Uterus (tissue), 4 donors: Measurements from ENCODE around the gene CAV2. TPM values are rescaled to one million over a fixed set of nuclear protein-coding genes. Genes with fewer than 3 reads are reported as not detected.

Experiments used
- DNase-seq, 2 donors: peaks; one replicate each; pipeline ENCODE4 v3.0.0-alpha.2; 2019 to 2020
- H3K27ac ChIP-seq, 2 donors: fragments of 200-600 bp; sonication (generic); 1 replicate in 1 of 2; 2 replicates in 1 of 2; pipeline ENCODE4 v1.5.1; 2016 to 2018
- H3K27me3 ChIP-seq, 2 donors: fragments of 200-600 bp; sonication (generic); one replicate each; pipeline ENCODE4 v1.5.1; 2018 to 2019; ENCODE audit warnings: control low read depth in 1 of 2
- H3K36me3 ChIP-seq, 2 donors: fragments of 200-600 bp; sonication (generic); one replicate each; pipeline ENCODE4 v1.5.1; 2019; ENCODE audit warnings: control low read depth in 1 of 2
- H3K4me1 ChIP-seq, 2 donors: fragments of 200-600 bp; sonication (generic); one replicate each; pipeline ENCODE4 v1.5.1; 2018 to 2019; ENCODE audit warnings: control low read depth in 1 of 2
- H3K4me3 ChIP-seq, 2 donors: fragments of 200-600 bp; sonication (generic); 1 replicate in 1 of 2; 2 replicates in 1 of 2; pipeline ENCODE4 v1.5.1; 2018 to 2019; ENCODE audit warnings: mild to moderate bottlenecking in 1 of 2
- H3K9me3 ChIP-seq, 2 donors: fragments of 200-600 bp; sonication (generic); one replicate each; pipeline ENCODE4 v1.5.1; 2019; ENCODE audit warnings: control low read depth in 1 of 2
- POLR2A ChIP-seq, 2 donors: fragments of 450-650 bp; IDR thresholded peaks; one replicate each; pipeline ENCODE4 v1.6.1; 2016; ENCODE audit warnings: antibody characterized with exemption in 2 of 2, mild to moderate bottlenecking in 1 of 2, moderate library complexity in 1 of 2
- intact Hi-C: fragments of 100-400 bp; cut with DNase I; formaldehyde crosslinking; loops from one replicate; pipeline ENCODE4 v1.15.1; 2023; ENCODE audit warnings: low total_unique reads
- total RNA-seq, 4 donors: library from RNA; depleted of rRNA in 3 of 4; stranded (reverse); fragments of >200 nt in 3 of 4; gene quantifications; one replicate each; pipeline versions ENCODE4 v1.1.0 to v1.2.4, GENCODE V29; 2014 to 2023
- TF ChIP-seq, protein P1 (sequence below), 4 experiments: fragments of 200-600 bp in 2 of 4; fragments of 450-650 bp in 2 of 4; sonication (generic) in 2 of 4; IDR thresholded peaks; one replicate each; pipeline ENCODE4 v1.5.1; 2016 to 2019; ENCODE audit warnings: antibody characterized with exemption in 4 of 4, mild to moderate bottlenecking in 2 of 4, moderate library complexity in 1 of 4
- donor health status: DM: yes; HTN: yes; CAD: no.

The CAV2 gene
- total RNA-seq, 4 donors from 2014 or later, result 33.3 to 105 (median 86.0) TPM

DNA sequence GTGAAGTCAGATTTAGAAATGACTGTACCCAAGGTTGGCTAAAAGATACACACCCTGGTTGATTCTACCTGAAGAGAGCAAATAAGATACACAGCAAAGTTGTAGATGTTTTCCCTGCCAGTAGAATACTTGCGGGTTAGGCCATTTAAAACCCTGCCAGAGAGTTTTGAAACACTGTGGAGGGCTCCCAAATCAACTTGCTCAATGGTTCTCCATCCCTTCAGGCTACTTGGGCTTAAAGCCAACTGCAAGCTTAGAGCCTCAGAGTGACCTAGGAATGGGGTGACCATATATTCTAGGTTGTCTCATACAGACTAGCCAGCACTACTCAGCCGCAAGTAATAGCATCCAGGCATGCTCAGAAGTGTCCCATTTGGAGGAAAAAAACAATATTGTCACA, 35.3 kb downstream of the CAV2 start:
- H3K4me1 ChIP-seq, result peaks cover 0 to 5% of the 10 kb centered on the region in 2 donors
- peak; percentile 41 to 42 for DNase-seq
- intact Hi-C loops, result no loop called here

DNA sequence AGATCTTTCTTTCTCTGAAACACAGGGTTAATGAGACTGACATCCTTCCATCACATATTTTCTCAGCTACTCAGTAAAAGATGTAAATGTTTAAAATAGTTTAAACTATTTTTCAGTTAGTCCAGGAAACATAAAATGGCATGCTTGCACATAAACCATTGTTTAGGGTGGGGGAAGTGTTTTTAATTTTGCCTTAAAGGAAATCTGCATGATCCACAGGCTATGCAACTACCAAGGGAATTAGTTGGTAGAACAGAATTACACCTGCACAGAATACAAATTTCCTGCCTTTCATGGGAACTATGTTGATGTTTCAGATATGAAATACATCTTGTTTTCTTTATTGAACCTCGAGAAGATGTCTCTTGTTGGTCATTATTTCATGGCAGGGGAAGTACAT, 35.9 kb downstream of the CAV2 start:
- Histone ChIP-seq H3K36me3 (no peaks in the 10 kb centered on the region), H3K4me3 (no peak overlapping the region), H3K27ac (peak overlapping the region in 1 of 2 donors; percentile 38), H3K4me1 (peaks cover 0 to 5% of the 10 kb centered on the region in 2 donors), H3K9me3 (no peaks in the 10 kb centered on the region), H3K27me3 (no peaks in the 10 kb centered on the region)
- no peak for TF ChIP-seq POLR2A (IDR thresholded peaks at IDR 0.05)
- TF ChIP-seq, protein P1, sequence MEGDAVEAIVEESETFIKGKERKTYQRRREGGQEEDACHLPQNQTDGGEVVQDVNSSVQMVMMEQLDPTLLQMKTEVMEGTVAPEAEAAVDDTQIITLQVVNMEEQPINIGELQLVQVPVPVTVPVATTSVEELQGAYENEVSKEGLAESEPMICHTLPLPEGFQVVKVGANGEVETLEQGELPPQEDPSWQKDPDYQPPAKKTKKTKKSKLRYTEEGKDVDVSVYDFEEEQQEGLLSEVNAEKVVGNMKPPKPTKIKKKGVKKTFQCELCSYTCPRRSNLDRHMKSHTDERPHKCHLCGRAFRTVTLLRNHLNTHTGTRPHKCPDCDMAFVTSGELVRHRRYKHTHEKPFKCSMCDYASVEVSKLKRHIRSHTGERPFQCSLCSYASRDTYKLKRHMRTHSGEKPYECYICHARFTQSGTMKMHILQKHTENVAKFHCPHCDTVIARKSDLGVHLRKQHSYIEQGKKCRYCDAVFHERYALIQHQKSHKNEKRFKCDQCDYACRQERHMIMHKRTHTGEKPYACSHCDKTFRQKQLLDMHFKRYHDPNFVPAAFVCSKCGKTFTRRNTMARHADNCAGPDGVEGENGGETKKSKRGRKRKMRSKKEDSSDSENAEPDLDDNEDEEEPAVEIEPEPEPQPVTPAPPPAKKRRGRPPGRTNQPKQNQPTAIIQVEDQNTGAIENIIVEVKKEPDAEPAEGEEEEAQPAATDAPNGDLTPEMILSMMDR (IDR thresholded peaks at IDR 0.05), result no peak
- intact Hi-C loops, result no loop called here
- no peak for DNase-seq

More for the DNA sequence above, 35.3 kb downstream of the CAV2 start:
- H3K9me3 ChIP-seq, result no peaks in the 10 kb centered on the region
- H3K36me3 ChIP-seq, result no peaks in the 10 kb centered on the region
- no peak overlapping the region for H3K4me3 ChIP-seq
- H3K27me3 ChIP-seq, result no peaks in the 10 kb centered on the region
- H3K27ac ChIP-seq, result peak overlapping the region in 1 of 2 donors; percentile 38
- no peak for TF ChIP-seq POLR2A (IDR thresholded peaks at IDR 0.05)
- TF ChIP-seq, protein P1 (IDR thresholded peaks at IDR 0.05), result no peak

DNA sequence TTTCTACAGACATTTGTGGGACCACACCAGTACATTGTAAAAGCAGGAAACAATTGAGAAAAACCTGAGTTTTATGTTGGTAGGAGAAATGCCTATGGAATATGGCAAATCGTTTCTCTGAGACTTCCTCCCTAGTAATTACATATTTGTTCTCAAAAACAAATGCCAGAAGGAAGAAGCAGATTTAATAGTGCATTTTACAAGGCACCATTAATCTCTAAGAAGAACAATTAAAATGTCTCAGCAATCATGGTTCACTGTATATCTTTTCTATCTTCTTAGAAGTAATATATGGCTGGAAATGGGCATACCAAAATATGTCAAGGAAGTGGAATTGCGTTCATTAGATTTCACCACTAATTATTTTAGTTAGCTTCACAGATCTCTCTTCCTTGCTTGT, 38.6 kb downstream of the CAV2 start:
- Histone ChIP-seq H3K9me3 (no peaks in the 10 kb centered on the region), H3K4me3 (no peak overlapping the region), H3K4me1 (peaks cover 0 to 5% of the 10 kb centered on the region in 2 donors), H3K27ac (peak overlapping the region; percentile 62 to 71), H3K27me3 (no peaks in the 10 kb centered on the region), H3K36me3 (no peaks in the 10 kb centered on the region)
- intact Hi-C loops, result no loop called here
- no peak for DNase-seq
- no peak for TF ChIP-seq POLR2A (IDR thresholded peaks at IDR 0.05)
- TF ChIP-seq, protein P1 (IDR thresholded peaks at IDR 0.05), result no peak

DNA sequence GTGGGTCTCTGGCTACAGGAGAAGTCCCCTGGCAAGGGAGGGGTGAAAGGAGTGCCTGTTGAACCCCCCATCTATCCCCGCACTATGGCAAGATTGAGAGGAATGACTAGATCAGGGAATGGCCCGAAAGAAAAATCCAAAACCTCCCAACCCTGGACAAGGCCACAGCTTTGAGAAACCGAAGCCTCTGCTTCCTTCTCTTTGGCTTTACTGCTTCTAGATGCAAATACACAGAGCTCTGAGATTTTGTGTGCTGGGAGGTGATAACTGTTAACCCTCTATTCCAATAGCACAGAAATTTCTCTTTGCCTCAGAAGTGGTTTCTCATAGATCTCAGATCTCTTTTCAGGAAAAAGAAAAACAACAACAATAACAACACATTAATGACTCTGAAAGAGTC, 40.3 kb downstream of the CAV2 start:
- Histone ChIP-seq H3K36me3 (no peaks in the 10 kb centered on the region), H3K4me3 (no peak overlapping the region), H3K27me3 (no peaks in the 10 kb centered on the region), H3K9me3 (no peaks in the 10 kb centered on the region), H3K27ac (peak overlapping the region; percentile 51 to 71), H3K4me1 (peaks cover 0 to 5% of the 10 kb centered on the region in 2 donors)
- TF ChIP-seq, protein P1 (IDR thresholded peaks at IDR 0.05), result no peak
- DNase-seq, result no peak
- intact Hi-C loops, result no loop called here

DNA sequence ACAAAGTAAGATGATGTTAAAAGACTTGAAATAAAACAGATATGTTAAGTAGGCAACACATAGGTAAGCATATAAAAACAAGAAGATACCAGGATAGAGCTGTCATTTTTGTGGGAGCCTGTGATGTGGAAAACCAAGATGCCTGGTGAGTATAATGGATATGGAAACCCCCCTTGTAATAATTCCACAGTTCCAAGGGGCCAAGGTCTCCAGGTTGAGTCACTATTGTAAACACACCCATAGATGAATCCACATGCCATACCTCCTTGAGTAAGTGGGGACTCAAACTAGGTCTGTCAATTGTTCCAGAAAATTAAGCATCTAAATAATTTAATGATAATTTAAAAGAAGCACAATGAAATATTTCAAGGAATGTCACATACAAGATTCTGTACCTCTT, 41.2 kb downstream of the CAV2 start:
- Histone ChIP-seq H3K9me3 (no peaks in the 10 kb centered on the region), H3K4me3 (no peak overlapping the region), H3K36me3 (no peaks in the 10 kb centered on the region), H3K27me3 (no peaks in the 10 kb centered on the region), H3K27ac (peak overlapping the region in 1 of 2 donors; percentile 51), H3K4me1 (peaks cover 0 to 5% of the 10 kb centered on the region in 2 donors)
- intact Hi-C loops, result no loop called here
- TF ChIP-seq, protein P1 (IDR thresholded peaks at IDR 0.05), result no peak
- TF ChIP-seq POLR2A (IDR thresholded peaks at IDR 0.05), result no peak
- DNase-seq, result no peak
